T47D (cell line): ENCODE results near the gene WDR7.

Experiments
- DNase-seq, 2 experiments: peaks; one replicate each; pipeline versions ENCODE4 v3.0.0 to v3.0.0-alpha.2; 2011 to 2012; ENCODE audit warnings: low read depth in 1 of 2, low spot score in 1 of 2
- JUND ChIP-seq: IDR thresholded peaks from 2 replicates; pipeline ENCODE4 v1.6.1; 2012; ENCODE audit warnings: low read depth
- in situ Hi-C: cut with HindIII; loops from 2 replicates; pipeline ENCODE4 v1.10.0; 2016; ENCODE audit warnings: low sequenced_read_pairs, low pct_unique_long_range_greater_than_20kb

WDR7 gene

GRCh38 chr18:56851774-56852173, 200.6 kb downstream of the WDR7 start:
- DNase-seq = no peak
- no peak for TF ChIP-seq JUND
- in situ Hi-C loops = no loop called here

GRCh38 chr18:56853961-56854360, 202.8 kb downstream of the WDR7 start:
- TF ChIP-seq JUND = no peak
- no peak for DNase-seq
- in situ Hi-C loops = no loop called here

GRCh38 chr18:56861244-56861643, 210.1 kb downstream of the WDR7 start:
- DNase-seq = no peak
- in situ Hi-C loops = no loop called here
- TF ChIP-seq JUND = no peak

- TF ChIP-seq JUND = no peak
- in situ Hi-C loops = no loop called here
- peak in 1 of 2 experiments; percentile 63 for DNase-seq
These were observed 218.1 kb downstream of the WDR7 start for GRCh38 chr18:56869189-56869777.

GRCh38 chr18:56870982-56871381, 219.8 kb downstream of the WDR7 start:
- in situ Hi-C loops = no loop called here
- no peak for TF ChIP-seq JUND
- no peak for DNase-seq

- TF ChIP-seq JUND = no peak
- no peak for DNase-seq
- in situ Hi-C loops = no loop called here
These were observed 221.0 kb downstream of the WDR7 start for GRCh38 chr18:56872140-56872539.

- in situ Hi-C loops = no loop called here
- no peak for DNase-seq
- no peak for TF ChIP-seq JUND
These were observed 222.4 kb downstream of the WDR7 start for GRCh38 chr18:56873441-56874140.

- no peak for TF ChIP-seq JUND
- DNase-seq = no peak
- in situ Hi-C loops = no loop called here
These were observed 227.6 kb downstream of the WDR7 start for GRCh38 chr18:56878711-56879110.

- TF ChIP-seq JUND = no peak
- in situ Hi-C loops = no loop called here
- no peak for DNase-seq
These were observed 233.4 kb downstream of the WDR7 start for GRCh38 chr18:56884511-56884910.

GRCh38 chr18:56888978-56889377, 237.8 kb downstream of the WDR7 start:
- in situ Hi-C loops = no loop called here
- no peak for DNase-seq
- TF ChIP-seq JUND = no peak

- no peak for DNase-seq
- TF ChIP-seq JUND = no peak
- in situ Hi-C loops = no loop called here
These were observed 238.5 kb downstream of the WDR7 start for GRCh38 chr18:56889621-56890020.

DNA sequence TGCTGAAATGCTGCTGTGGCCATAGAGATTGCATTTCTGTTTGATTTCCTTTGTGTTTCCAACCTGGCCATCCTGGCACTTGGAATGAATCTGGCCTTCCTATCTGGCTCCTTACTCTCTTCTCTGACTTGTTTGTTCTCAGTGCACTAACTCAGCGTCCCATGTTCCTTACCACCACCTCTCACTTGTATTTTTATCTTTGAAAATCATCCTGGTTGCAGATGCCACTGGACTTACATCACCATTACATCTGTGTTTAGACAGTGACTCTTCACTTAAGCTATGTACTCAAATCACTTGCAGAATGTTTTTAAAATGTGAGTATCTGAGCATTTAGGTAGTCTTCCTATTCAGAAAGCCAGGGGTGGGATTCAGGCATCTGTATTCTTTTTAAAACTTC, 239.5 kb downstream of the WDR7 start:
- in situ Hi-C loops = no loop called here
- no peak for TF ChIP-seq JUND
- DNase-seq = peak in 1 of 2 experiments; percentile 23

- in situ Hi-C loops = no loop called here
- no peak for TF ChIP-seq JUND
- DNase-seq = no peak
These were observed 240.0 kb downstream of the WDR7 start for GRCh38 chr18:56891116-56891515.

DNA sequence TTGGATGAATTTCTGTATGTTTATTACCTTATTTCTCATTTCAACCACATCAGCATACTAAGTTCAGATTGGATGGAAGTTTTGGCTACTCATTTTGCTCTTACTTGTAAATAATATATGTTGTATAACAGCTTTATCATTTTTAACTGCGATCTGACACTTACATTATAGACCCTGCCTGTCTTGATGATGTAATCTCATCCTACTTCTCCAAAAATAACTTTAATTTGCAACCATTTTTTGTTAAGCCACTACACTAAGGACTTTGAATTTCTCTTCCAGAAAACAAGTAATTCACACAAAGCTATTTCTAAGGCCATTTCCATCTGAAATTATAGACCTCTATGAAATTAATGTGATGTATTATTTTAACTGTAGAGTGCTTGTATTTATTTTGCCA, 240.7 kb downstream of the WDR7 start:
- in situ Hi-C loops = no loop called here
- DNase-seq = no peak
- no peak for TF ChIP-seq JUND
